T follicular helper cell (primary cell): ENCODE data around the gene ATP8B1.
"Not testable (repeated sequence)": the region's sequence is repeated elsewhere in the genome, so short reads cannot be mapped to it uniquely, and the experiment has no call there.

Experiments used
- DNase-seq: peaks from one replicate; pipeline ENCODE4 v3.0.0-alpha.2; 2020; ENCODE audit warnings: low read depth
- total RNA-seq, 2 experiments: gene quantifications; one replicate each; lab custom pipeline; 2026; lab: John Stamatoyannopoulos, UW

The ATP8B1 gene
- total RNA-seq: 0 reads per million in 2 experiments

DNA sequence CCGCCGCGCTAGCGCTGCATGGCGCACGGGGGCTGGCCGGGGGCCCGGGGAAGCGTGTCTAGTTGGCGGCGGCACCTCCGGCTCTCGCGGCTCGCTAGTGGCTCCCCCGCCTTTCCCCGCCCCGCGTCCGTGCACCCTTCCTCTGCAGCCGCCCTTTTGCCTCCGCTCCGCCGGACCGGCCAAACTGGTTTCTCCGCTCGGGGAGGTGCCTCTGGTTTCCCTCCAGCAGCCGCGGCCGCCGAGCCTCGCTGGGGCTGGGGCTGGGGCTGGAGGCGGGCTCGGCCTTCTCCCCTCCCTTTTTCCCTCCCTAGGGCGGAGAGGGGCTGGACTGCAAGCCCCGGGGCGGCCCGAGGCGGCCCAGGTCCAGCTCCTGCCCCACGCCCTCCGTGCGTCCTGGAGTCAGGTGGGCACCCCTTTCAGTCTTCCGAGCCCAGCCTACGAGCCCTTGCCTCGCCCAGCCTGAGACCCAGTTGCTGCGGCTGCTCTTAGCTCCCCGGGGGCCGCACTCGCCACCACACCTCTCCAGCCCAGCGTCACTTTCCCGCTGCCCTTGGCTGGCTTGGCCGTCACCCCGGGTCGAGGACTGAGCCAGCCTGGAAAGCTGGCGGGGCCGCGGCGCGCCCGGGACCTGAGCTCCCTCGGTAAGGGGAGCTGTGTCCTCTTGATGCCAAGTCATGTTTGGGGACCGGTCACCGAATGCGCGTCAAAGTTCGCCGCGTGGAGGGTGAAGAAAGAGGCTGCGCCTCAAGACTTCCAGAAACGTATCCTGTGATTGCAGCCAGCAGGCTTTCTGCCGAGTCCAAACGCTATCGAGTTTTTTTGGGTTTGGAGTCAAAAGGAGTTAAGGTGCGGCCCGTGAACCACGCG is at the start of gene ATP8B1:
TSS of gene ATP8B1 (minus strand) at position 213 of the 867 bp plus-strand sequence. CDS start 71,508 bp downstream, outside the sequence.
- DNase-seq: no peak

DNA sequence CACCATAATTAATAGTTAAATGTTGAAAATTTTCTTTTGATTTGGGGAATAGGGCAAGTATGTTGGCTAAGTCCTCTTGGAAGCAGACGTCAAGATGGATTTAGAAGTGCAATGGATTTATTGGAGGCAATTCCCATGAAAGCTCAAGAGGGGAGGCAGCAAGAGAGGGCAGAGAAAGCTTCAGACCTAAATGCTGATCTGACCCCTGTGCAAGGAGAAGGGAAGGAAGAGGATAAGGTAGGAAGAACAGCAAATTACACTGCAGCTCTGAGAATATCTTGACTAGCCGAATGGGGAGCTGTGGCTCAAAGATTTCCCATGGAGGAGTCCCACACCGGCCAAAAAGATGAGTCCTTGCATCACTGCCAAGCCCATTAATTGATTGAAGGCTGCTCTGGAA is 46.9 kb upstream of the ATP8B1 start:
- no peak for DNase-seq

DNA sequence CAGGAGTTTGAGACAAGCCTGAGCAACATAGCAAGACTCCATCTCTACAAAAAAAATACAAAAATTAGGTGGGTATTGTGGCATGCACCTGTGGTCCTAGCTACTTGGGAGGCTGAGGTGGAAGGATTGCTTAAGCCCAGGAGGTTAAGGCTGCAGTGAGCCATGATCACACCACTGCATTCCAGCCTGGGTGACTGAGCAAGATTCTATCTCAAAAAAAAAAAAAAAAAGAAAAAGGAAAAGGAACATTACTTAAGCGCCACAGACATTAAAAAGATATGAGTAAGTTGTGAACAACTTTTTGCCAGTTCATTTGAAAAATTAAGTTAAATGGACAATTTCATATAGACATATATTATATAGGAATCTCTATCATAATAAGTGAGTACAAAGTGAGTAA is 45.3 kb upstream of the ATP8B1 start:
- DNase-seq: not testable (repeated sequence)

GRCh38 chr18:57847431-57847830 is 44.3 kb upstream of the ATP8B1 start:
- DNase-seq: not testable (repeated sequence)

DNA sequence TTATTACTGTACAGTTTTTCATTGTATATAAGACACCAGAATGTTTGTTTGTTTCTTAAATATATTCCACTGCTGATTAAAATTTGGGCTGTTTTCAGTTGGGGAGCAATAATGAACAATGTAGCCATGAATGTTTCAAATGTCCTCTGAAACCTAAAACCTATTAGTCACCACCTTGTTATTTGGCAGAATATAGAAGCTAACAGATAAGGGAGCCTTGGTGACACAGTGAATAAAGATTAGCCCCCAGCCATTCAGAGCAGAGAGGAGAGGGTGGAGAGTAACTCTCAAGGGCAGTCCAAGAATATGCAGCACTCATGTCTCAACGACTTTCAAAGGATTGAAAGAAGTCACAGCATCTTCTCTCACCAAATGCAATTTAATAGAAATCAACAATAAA is 43.1 kb upstream of the ATP8B1 start:
- DNase-seq: no peak

- no peak for DNase-seq
Observed at GRCh38 chr18:57845605-57846074, 42.5 kb upstream of the ATP8B1 start.

GRCh38 chr18:57844319-57844718 is 41.2 kb upstream of the ATP8B1 start:
- DNase-seq: no peak

- DNase-seq: no peak
Observed at GRCh38 chr18:57843386-57843785, 40.3 kb upstream of the ATP8B1 start.

GRCh38 chr18:57841568-57841967 is 38.5 kb upstream of the ATP8B1 start:
- DNase-seq: no peak

DNA sequence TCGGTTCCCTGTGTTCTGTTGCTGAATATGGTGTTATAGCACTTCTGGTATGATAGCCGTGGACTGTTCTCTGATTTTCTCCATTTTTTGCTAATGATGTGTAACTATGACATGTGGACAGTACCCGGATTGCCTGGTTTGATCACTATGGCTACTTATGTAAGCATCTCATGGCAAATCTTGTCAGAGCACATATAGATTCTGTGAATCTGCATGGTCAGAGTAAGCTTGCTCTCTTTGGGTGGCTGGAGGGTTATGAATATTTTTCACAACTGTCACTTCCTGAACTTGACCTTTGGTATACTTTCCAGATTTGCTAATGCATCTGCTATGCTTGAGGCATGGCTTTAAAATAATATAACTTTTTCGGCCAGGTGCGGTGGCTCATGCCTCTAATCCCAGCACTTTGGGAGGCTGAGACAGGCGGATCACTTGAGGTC is 36.8 kb upstream of the ATP8B1 start:
- no peak for DNase-seq

GRCh38 chr18:57837917-57838548 is 34.9 kb upstream of the ATP8B1 start:
- DNase-seq: no peak

GRCh38 chr18:57836557-57836956 is 33.4 kb upstream of the ATP8B1 start:
- no peak for DNase-seq

DNA sequence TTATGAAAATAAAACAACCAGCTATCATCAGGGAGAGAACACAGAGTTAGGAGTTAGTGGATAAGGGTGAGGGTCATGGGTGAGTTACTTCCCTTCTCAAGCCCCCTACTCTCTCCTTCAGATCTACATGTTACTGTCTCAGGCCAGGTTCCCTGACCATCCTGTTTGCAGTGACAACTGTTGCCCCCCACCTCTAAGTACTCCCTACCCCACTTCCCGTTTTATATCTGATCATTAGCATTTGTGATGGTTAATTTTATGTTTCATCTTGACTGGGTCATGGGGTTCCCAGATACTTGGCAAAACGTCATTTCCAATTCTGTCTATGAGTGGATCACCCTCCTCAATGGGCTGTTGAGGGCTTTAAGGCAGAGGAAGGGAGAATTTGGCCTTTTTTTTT is 32.8 kb upstream of the ATP8B1 start:
- no peak for DNase-seq

- no peak for DNase-seq
Observed at GRCh38 chr18:57834616-57835015, 31.5 kb upstream of the ATP8B1 start.

DNA sequence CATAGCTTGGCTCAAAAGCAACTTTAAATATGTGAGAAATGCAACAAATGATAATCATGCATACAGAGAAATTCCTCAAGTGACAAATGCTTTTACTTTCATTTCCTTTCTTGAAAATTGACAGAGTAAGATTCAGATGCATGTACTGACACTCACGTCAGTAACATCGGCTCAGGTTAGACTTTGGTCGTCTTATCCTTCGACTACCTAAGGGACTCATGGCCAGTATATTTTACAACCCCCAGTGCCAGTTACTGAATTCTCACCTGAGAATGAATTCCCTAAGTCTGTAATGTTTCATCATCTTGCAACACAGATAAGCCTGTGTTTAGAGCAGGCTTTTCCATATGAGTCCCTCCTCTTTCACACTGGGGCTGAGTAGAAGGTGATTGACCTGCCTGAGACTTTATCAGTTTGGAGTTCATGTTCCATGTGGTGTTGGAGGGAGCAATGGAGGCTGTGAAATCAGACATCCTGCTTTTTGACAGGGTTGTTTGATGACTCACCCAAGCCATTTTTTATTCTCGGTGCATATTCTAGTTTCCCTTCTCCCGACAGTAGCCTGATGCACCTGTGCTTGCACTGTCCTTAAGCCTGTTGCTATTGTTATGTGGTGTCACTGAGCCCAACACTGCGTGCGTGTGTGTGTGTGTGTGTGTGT is 30.5 kb upstream of the ATP8B1 start:
- no peak for DNase-seq

- DNase-seq: no peak
Observed at GRCh38 chr18:57832730-57833129, 29.6 kb upstream of the ATP8B1 start.

GRCh38 chr18:57831597-57832377 is 28.7 kb upstream of the ATP8B1 start:
- no peak for DNase-seq

- no peak for DNase-seq
Observed at GRCh38 chr18:57827646-57828045, 24.5 kb upstream of the ATP8B1 start.

DNA sequence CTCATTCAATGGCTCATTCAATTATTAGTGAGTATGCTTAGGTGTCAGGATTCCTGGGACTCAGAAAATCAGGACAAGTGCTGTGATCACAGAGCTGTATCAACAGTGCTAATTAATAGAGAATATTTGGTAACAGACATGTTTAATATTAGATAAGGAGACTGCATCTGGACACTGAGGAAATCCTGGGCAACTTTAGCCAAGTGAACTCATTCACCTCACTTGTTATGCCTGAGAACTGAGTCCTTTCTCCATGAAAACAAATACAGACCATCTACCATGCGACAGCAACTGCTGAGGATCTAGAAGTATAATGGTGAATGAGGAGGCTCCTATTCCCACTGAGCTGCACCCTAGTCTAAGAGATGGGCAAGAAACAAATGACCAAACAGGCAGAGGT is 23.1 kb upstream of the ATP8B1 start:
- no peak for DNase-seq

DNA sequence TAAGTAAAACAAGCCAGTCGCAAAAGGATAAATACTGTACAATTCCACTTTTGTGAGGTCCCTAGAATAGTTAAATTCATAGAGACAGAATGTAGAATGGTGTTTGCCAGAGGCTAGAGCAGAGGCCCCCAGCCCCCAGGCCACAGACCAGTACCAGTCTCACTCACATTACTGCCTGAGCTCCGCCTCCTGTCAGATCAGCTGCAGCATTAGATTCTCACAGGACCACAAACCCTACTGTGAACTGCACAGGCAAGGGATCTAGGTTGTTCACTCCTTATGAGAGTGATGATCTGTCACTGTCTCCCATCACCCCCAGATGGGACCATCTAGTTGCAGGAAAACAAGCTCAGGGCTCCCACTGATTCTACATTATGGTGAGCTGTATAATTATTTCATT is 17.5 kb upstream of the ATP8B1 start:
- not testable (repeated sequence) for DNase-seq

DNA sequence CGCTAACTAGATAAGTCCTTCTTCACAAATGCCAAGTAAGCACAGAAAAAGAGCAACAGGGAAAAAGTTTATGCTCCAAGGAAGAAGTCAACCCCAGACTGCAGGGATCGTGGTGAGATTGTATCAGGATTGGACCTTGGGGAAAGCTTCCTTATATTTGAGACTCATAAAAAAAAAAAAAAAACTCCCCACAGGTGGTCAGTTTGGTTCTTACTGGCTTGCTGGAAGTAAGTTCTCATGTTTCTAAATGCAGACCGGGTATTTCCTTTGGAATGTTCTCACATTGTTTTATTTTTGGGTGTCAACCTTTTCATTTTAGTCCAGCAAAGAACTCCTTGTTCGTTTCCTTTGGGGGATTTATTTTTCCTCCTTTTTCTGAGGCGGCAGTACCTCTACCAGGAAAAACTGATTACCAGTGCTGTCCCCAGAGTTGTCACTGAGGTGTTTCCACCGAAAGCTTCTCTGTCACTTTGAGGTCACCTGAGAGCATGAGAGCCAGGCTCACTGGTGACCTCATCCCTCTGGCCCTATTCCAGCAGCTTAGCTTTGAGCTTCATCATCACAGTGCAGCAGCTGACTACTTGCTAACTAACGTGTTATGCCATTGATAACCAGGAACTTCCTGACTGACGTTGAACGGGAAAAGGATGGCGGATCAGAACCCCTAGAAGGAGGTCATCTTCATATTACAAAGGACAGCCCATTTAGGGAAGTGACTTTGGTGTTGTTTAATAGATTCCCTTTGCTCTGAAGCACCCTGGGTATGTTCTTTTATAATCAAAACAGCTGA is 16.8 kb upstream of the ATP8B1 start:
- DNase-seq: no peak
